Stimulated activated CD8-positive, alpha-beta memory T cell treated with anti-CD3 and anti-CD28 coated beads, Interleukin-7, amount 100 ng/mL, for 48 hours (primary cell): ENCODE measurements around the gene CACNA1A.
A peak's percentile ranks its signal among the peaks of the same experiment; 100 is the strongest.
"Not testable (repeated sequence)": the region's sequence is repeated elsewhere in the genome, so short reads cannot be mapped to it uniquely, and the experiment has no call there.

Experiments used
- DNase-seq, 2 donors: peaks; one replicate each; pipeline ENCODE4 v3.0.0-alpha.2; 2020; ENCODE audit warnings: low read depth in 1 of 2; ENCODE audit errors: extremely low read depth in 1 of 2

The CACNA1A gene

GRCh38 chr19:13506471-13506820, at the start of gene CACNA1A:
CACNA1A (minus strand) TSS chr19:13506479; CDS start chr19:13506224, 255 bp downstream.
- no peak for DNase-seq

- no peak for DNase-seq
These were observed 48.4 kb upstream of the CACNA1A start for GRCh38 chr19:13554506-13555240.

GRCh38 chr19:13553880-13554400, 47.7 kb upstream of the CACNA1A start:
- DNase-seq, result no peak

GRCh38 chr19:13548131-13548530, 41.9 kb upstream of the CACNA1A start:
- DNase-seq, result no peak

- DNase-seq, result no peak
These were observed 40.8 kb upstream of the CACNA1A start for GRCh38 chr19:13547102-13547501.

- DNase-seq, result no peak
These were observed 38.1 kb upstream of the CACNA1A start for GRCh38 chr19:13544423-13544822.

- DNase-seq, result no peak
These were observed 35.3 kb upstream of the CACNA1A start for GRCh38 chr19:13541554-13541953.

- DNase-seq, result no peak
These were observed 33.1 kb upstream of the CACNA1A start for GRCh38 chr19:13539332-13539731.

- no peak for DNase-seq
These were observed 32.4 kb upstream of the CACNA1A start for GRCh38 chr19:13538601-13539253.

GRCh38 chr19:13537454-13537853, 31.2 kb upstream of the CACNA1A start:
- DNase-seq, result no peak

- DNase-seq, result no peak
These were observed 24.4 kb upstream of the CACNA1A start for GRCh38 chr19:13530720-13531119.

GRCh38 chr19:13529721-13530120, 23.4 kb upstream of the CACNA1A start:
- not testable (repeated sequence) for DNase-seq

- peak in 1 of 2 donors; percentile 12 for DNase-seq
These were observed 20.3 kb upstream of the CACNA1A start for GRCh38 chr19:13526552-13526951.

- DNase-seq, result no peak
These were observed 14.8 kb upstream of the CACNA1A start for GRCh38 chr19:13521066-13521465.

- DNase-seq, result no peak
These were observed 5.7 kb upstream of the CACNA1A start for GRCh38 chr19:13511947-13512346.

GRCh38 chr19:13507053-13507611, 853 bp upstream of the CACNA1A start:
- no peak for DNase-seq

- DNase-seq, result no peak
These were observed 363 bp downstream of the CACNA1A start for GRCh38 chr19:13505761-13506470.

- no peak for DNase-seq
These were observed 1.0 kb downstream of the CACNA1A start for GRCh38 chr19:13505164-13505695.

GRCh38 chr19:13503570-13504235, 2.6 kb downstream of the CACNA1A start:
- DNase-seq, result no peak

GRCh38 chr19:13502231-13502630, 4.0 kb downstream of the CACNA1A start:
- no peak for DNase-seq

- no peak for DNase-seq
These were observed 6.6 kb downstream of the CACNA1A start for GRCh38 chr19:13499692-13500091.
